Measurements from ENCODE around the gene SPDYE3.
"Not testable (repeated sequence)": the region's sequence is repeated elsewhere in the genome, so short reads cannot be mapped to it uniquely, and the experiment has no call there.

The SPDYE3 gene

GRCh38 chr7:100292162-100292561, 15.3 kb upstream of the SPDYE3 start:
- not testable (repeated sequence) for DNase-seq

DNA sequence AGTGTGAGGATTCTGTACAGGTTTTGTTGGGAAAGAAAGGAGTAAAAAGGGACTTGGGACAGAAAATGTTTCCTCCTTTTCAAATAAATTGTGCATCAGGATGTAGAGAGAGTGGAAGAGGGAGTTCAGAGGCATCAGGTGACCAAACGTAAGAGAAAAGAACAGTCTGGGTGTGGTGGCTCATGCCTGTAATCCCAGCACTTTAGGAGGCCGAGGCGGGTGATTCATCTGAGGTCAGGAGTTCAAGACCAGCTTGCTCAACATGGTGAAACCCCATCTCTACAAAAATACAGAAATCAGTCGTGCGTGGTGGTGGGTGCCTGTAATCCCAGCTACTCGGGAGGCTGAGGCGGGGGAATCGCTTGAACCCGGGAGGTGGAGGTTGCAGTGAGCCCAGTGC, 12.2 kb upstream of the SPDYE3 start:
- DNase-seq, result not testable (repeated sequence)

GRCh38 chr7:100297852-100298631, 9.5 kb upstream of the SPDYE3 start:
- DNase-seq, result not testable (repeated sequence)

DNA sequence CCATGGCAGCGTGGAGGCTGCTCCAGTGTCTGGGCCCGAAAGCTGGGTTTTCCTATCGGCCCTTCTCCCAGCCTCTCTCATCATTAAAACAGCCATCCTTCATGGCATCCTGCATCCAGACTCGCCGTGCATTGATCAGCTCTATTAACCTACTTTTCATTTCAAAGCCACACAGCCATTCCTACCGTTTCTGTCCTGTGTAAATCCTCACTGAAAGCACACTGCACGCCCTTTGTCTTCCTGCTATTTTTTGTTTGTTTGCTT, 8.9 kb upstream of the SPDYE3 start:
- DNase-seq, result not testable (repeated sequence)

DNA sequence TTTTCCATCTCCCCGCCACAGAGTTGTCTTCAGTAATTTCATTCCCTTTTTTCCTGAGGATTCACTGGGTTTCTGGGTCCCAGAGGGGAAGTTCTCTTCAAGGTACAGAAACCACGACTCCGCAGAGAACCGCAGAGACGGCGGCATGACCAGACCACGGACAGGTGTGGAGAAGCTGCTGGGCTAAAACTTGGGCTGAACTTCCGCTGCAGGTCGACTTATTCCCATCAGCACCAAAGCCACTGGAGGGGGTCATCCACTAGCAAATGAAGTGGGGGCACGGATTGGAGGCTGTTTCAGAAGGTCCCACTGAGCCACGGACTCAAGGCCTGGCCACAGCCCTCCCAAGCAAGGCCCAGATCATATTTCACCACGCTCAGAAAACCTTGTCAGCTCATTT, 3.0 kb upstream of the SPDYE3 start:
- DNase-seq, result not testable (repeated sequence)

GRCh38 chr7:100318329-100318728, 10.8 kb downstream of the SPDYE3 start:
- not testable (repeated sequence) for DNase-seq

DNA sequence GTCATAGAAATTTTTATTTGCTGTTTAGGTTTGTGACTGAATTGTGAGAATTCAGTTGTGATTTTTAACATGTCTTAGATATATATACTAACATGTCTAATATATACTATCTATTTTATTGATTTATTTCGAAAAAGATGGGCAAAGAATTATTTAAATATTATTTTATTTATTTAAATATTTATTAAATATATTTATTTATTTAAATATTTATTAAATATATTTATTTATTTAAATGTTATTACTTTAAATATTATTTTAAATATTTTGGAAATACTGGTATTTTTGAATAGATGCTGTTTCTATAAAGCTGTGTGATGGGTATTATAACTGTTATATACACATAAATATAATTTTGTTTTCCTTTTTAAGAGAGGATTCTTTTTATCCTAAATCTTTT, 14.1 kb downstream of the SPDYE3 start:
- DNase-seq, result not testable (repeated sequence)

DNA sequence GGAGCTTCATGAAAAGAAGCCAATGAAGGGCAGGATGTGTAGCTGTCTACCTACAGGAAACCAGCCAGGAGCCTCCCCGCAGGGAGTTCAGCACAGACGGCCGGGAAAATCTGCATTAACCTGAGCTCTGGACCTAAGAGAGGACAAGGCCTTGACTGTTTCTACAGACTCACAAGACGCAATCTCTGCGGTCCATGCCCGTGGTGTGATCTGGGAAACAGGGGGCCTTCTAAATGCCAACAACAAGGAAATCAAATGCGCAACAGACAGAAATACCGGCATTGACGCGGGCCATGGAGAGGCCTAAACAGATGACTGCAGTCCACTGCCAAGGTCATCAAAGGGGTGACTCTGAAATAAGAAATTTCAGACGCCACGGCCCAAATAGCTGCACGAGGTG, 16.7 kb downstream of the SPDYE3 start:
- not testable (repeated sequence) for DNase-seq

DNA sequence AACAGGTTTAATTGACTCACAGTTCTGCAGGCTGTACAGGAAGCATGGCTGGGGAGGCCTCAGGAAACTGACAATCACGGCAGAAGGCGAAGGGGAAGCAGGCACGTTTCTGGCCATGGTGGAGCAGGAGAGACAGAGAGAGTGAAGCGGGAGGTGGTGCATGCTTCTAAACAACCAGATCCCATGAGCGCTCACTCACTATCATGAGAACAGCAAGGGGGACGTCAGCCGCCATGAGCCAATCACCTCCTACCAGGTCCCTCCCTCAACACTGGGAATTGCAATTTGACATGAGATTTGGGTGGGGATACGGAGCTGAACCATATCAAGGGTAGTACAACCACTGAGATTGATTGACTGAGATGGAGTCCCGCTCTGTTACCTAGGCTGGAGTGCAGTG, 18.2 kb downstream of the SPDYE3 start:
- not testable (repeated sequence) for DNase-seq

DNA sequence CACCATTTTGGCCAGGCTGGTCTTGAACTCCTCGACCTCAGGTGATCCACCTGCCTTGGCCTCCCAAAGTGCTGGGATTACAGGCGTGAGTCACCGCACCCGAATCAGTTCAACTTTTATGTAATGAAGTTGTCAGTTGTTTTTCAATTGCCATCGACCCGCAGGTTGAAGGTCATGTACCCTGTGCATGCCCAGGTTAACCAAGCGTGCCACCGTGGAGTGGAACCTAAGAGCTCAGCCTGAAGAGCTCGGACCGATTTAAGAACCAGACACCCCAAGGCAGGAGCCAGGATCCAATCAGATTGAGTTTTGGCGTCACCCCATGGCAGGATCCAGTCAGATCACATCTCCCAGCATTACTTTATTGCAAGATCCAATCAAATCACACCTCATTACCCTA, 19.4 kb downstream of the SPDYE3 start:
- DNase-seq, result not testable (repeated sequence)

DNA sequence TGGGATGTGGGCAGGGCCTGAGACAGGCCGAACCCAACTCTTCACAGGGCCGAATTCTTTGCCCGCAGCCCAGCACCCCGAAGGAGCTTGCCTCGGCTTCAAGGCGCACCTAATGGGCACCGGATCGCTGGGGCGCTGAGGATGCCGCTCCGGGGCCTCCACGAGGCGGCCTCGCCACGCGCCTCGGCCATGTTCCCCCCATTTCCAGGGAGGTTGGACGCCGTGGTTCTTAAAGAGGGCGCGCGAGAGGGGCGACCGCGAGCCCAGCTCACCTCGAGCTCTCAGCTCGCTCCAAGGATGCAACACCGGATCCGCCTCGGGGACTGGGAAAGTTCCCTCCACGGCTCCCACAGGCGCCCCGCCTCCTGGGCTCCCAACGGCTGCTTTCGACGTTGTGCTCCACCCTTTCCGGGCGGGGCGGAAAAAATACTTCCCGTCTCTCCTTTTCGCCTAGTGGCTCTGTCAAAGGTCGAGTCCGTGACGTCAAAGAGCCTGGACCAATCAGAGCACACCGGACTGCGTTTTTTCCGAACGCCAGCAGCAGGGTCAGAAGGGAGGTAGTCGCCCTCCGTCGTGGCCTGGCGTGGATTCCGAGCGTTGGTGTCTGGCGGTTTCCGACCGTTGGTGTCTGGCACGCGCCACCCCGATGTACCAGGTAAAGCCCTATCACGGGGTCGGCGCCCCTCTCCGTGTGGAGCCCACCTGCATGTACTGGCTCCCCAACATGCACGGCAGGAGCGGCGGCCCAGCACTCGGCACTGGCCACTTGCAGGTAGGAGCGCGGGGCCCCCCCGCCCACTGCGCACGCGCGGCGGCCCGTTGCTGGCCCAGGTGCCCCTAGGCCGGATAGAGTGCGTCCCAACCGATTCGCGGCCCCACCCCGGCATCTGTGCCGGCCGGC, 28.3 kb downstream of the SPDYE3 start:
- peak; percentile 83 for DNase-seq

DNA sequence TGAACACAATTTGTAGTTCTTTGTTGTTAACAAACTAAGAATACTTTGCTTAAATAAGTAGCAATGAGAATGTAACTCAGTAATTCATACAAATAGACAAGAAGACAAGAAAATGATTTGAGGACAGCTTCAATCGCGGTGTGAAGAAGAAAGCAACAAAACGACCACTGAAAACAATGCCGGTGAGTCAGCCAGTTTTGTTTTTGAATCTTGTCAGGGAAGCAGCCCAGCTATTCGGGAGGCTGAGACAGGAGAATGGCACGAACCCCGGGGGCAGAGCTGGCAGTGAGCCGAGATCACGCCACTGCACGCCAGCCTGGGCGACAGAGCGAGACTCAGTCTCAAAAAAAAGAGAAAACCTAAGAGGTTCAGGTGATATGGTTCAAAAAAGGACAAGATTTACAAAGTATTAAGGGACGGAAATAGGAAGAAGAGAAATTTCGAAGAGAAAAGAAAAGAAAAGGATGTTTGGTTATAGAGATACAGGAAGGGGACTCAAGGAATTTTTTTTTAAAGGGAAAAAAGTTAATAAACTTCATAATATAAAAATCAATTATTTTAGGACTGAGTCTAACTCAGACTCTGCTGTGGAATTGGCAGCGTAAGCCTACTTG, 30.7 kb downstream of the SPDYE3 start:
- not testable (repeated sequence) for DNase-seq

DNA sequence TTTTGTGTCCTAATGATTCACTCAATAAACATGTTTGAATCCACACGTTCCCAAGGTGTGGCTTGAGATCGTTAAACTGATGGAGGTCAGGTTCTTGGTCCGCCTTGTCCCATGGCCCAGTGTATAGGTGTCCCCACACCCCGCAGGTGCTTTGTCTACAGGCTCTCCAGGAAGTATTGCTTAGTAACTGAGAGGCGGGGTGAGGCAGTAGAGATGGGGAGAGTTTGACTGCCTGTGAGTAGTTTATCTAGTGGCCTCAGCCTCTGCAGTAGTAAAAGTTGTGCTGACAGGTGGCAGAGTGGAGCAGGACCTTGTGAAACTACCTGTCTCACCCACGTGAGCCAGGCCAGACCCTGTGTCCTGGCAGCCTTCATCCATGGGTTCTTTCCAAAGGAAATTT, 33.8 kb downstream of the SPDYE3 start:
- DNase-seq, result not testable (repeated sequence)

DNA sequence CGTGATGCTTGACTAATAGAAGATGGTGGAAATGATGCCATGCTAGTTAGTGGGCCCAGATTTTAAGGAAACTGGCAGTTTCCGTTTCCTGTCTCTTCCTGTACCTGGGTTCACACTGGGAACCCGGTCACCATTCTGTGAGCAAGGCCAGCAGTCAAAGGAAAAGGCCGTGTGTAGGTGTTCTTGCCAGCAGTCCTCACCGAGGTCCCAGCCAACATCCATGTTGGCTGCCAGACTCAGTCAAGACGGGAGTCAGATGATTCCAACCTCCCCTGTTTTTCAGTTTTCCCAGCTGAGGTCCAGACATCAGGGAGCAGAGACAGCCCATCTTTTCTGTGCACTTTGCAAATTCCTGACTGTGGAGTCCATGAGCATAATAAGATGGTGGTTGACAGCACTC, 35.3 kb downstream of the SPDYE3 start:
- no peak for DNase-seq

- not testable (repeated sequence) for DNase-seq
Observed at GRCh38 chr7:100344124-100344559, 36.6 kb downstream of the SPDYE3 start.

- DNase-seq, result not testable (repeated sequence)
Observed at GRCh38 chr7:100344560-100345287, 37.2 kb downstream of the SPDYE3 start.

DNA sequence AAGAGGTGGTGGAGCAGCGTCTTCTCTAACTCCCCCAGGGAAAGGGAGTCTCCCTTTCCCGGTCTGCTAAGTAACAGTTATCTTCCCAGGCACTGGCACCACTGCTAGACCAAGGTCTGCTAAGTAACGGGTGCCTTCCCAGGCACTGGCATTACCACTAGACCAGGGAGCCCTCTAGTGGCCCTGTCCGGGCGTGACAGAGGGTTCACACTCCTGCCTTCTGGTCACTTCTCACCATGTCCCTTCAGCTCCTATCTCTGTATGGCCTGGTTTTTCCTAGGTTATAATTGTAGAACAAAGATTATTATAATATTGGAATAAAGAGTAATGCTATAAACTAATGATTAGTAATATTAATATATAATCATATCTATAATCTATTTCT, 37.8 kb downstream of the SPDYE3 start:
- DNase-seq, result peak; percentile 1

- DNase-seq, result no peak
Observed at GRCh38 chr7:100346921-100347320, 39.4 kb downstream of the SPDYE3 start.

DNA sequence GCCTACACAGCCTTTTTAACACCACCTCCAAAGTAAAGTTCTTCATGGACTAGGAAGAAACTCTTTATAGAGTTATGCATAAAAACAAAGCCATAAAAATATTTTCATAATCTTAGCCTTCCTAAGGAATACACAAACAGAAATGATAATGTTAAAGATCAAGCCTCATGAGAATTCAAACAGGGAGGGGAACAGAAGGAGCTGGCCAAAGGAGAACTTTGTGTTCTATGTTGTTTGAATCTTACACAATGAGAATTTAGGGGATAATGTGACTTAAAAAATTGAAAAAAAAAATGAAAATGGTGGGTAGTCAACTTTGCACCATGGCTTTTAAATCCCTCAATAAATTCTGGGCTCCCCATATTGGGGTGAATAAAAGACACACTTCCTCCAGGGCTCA, 41.3 kb downstream of the SPDYE3 start:
- DNase-seq, result no peak

- DNase-seq, result no peak
Observed at GRCh38 chr7:100349757-100350156, 42.3 kb downstream of the SPDYE3 start.

- no peak for DNase-seq
Observed at GRCh38 chr7:100351657-100352058, 44.2 kb downstream of the SPDYE3 start.

DNA sequence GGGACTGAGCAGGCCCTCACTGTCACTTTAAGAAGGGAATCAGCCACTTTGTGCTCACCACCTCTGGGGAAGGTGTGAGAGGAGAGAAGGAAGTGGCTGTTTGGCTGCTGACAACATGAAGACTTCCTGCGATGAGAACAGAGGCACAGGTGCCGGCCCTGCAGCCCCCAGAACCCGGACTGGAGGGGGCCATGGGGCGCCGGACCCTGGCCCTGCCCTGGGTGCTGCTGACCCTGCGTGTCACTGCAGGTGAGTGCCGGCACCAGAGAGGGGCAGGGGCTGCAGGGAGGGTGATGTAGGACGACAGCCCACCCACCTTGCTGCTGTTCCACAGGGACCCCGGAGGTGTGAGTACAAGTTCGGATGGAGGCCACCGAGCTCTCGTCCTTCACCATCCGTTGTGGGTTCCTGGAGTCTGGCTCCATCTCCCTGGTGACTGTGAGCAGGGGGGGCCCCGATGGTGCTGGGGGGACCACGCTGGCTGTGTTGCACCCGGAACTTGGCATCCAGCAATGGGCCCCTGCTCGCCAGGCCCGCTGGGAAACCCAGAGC, 44.8 kb downstream of the SPDYE3 start:
- not testable (repeated sequence) for DNase-seq
